Tibial nerve (tissue), 4 donors: Measurements from ENCODE around the gene PPP6R2.

ENCODE experiments used
- CTCF ChIP-seq, 5 experiments: fragments of 200-600 bp in 3 of 5; fragments of 450-650 bp in 2 of 5; sonication (generic) in 3 of 5; IDR thresholded peaks; one replicate each; pipeline ENCODE4 v1.5.1; 2016 to 2019; ENCODE audit warnings: antibody characterized with exemption in 5 of 5, mild to moderate bottlenecking in 3 of 5, moderate library complexity in 2 of 5
- EP300 ChIP-seq, 2 donors: sonication (generic); formaldehyde crosslinking; IDR thresholded peaks; one replicate each; pipeline ENCODE4 v1.6.1; 2017; ENCODE audit warnings: antibody characterized with exemption in 2 of 2, mild to moderate bottlenecking in 1 of 2
- POLR2A ChIP-seq, 2 donors: fragments of 450-650 bp; IDR thresholded peaks; one replicate each; pipeline ENCODE4 v1.6.1; 2017; ENCODE audit warnings: antibody characterized with exemption in 2 of 2, mild to moderate bottlenecking in 2 of 2, moderate library complexity in 2 of 2

DNA sequence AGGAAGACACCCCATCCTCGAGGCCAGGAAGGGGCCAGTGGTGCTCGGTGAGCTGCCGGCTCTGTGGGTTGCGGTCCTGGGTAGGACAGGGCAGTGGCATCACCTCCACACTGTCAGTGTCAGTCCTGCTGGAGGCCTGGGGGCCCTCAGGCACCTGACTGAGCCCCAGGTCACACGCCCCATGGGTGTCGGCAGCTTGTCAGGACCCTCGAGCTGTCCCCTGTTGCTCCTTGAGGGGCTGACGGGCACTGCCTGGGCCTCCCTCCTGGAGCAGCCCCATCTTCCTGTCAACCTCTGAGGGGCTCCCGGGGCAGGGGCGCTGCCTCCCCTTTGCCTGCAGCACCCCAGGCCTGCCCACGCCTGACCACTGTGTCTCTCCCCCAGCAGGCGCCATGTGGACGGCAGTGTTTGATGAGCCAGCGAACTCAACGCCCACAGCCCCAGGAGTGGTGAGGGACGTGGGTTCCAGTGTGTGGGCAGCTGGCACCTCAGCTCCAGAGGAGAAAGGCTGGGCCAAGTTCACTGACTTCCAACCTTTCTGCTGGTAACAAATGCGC is 96.3 kb downstream of the PPP6R2 start:
- TF ChIP-seq CTCF (IDR thresholded peaks at IDR 0.05) = no peak
- no peak for TF ChIP-seq POLR2A (IDR thresholded peaks at IDR 0.05)
- no peak for TF ChIP-seq EP300 (IDR thresholded peaks at IDR 0.05)
